NK-92 (cell line): ENCODE results near the gene ATP8A2.

Experiments used
- DNase-seq: peaks from one replicate; lab custom pipeline; 2025; ENCODE audit not compliant: unreplicated experiment; lab: John Stamatoyannopoulos, UW

The ATP8A2 gene

GRCh38 chr13:25616674-25617073 lies 244.9 kb downstream of the ATP8A2 start:
- DNase-seq, result no peak

GRCh38 chr13:25619897-25620296 lies 248.1 kb downstream of the ATP8A2 start:
- DNase-seq, result no peak

GRCh38 chr13:25625414-25625813 lies 253.6 kb downstream of the ATP8A2 start:
- no peak for DNase-seq

GRCh38 chr13:25630329-25630900 lies 258.6 kb downstream of the ATP8A2 start:
- no peak for DNase-seq

- DNase-seq, result no peak
Measured at GRCh38 chr13:25632166-25632888, 260.6 kb downstream of the ATP8A2 start.

GRCh38 chr13:25633093-25633492 lies 261.3 kb downstream of the ATP8A2 start:
- no peak for DNase-seq

GRCh38 chr13:25645681-25646080 lies 273.9 kb downstream of the ATP8A2 start:
- DNase-seq, result no peak

- no peak for DNase-seq
Measured at GRCh38 chr13:25649001-25649633, 277.3 kb downstream of the ATP8A2 start.

GRCh38 chr13:25652764-25653163 lies 281.0 kb downstream of the ATP8A2 start:
- DNase-seq, result no peak

- DNase-seq, result no peak
Measured at GRCh38 chr13:25654322-25654721, 282.5 kb downstream of the ATP8A2 start.

GRCh38 chr13:25657157-25657556 lies 285.4 kb downstream of the ATP8A2 start:
- DNase-seq, result no peak

GRCh38 chr13:25659091-25659795 lies 287.5 kb downstream of the ATP8A2 start:
- no peak for DNase-seq

GRCh38 chr13:25660996-25661395 lies 289.2 kb downstream of the ATP8A2 start:
- DNase-seq, result no peak

- DNase-seq, result no peak
Measured at GRCh38 chr13:25662516-25662915, 290.7 kb downstream of the ATP8A2 start.

- DNase-seq, result no peak
Measured at GRCh38 chr13:25668345-25668744, 296.6 kb downstream of the ATP8A2 start.

GRCh38 chr13:25673711-25674110 lies 301.9 kb downstream of the ATP8A2 start:
- DNase-seq, result no peak

GRCh38 chr13:25674371-25674770 lies 302.6 kb downstream of the ATP8A2 start:
- DNase-seq, result no peak

GRCh38 chr13:25675060-25675459 lies 303.3 kb downstream of the ATP8A2 start:
- no peak for DNase-seq

GRCh38 chr13:25677956-25678355 lies 306.2 kb downstream of the ATP8A2 start:
- no peak for DNase-seq

- DNase-seq, result no peak
Measured at GRCh38 chr13:25678398-25678797, 306.6 kb downstream of the ATP8A2 start.

- no peak for DNase-seq
Measured at GRCh38 chr13:25679159-25679558, 307.4 kb downstream of the ATP8A2 start.

GRCh38 chr13:25679936-25680335 lies 308.2 kb downstream of the ATP8A2 start:
- no peak for DNase-seq
